SKM-1 (cell line): Measurements from ENCODE around the gene ARID4B.
"Not testable (repeated sequence)": the region's sequence is repeated elsewhere in the genome, so short reads cannot be mapped to it uniquely, and the experiment has no call there.

ENCODE experiments used
- DNase-seq: peaks from one replicate; lab custom pipeline; 2025; ENCODE audit not compliant: unreplicated experiment; lab: John Stamatoyannopoulos, UW

ARID4B gene

GRCh38 chr1:235328271-235329138 is 526 bp upstream of the ARID4B start, which contains the start of gene GGPS1:
Gene GGPS1 (plus strand): TSS chr1:235328570. CDS start chr1:235335265, 6,695 bp downstream.
- DNase-seq, result peak; percentile 100

DNA sequence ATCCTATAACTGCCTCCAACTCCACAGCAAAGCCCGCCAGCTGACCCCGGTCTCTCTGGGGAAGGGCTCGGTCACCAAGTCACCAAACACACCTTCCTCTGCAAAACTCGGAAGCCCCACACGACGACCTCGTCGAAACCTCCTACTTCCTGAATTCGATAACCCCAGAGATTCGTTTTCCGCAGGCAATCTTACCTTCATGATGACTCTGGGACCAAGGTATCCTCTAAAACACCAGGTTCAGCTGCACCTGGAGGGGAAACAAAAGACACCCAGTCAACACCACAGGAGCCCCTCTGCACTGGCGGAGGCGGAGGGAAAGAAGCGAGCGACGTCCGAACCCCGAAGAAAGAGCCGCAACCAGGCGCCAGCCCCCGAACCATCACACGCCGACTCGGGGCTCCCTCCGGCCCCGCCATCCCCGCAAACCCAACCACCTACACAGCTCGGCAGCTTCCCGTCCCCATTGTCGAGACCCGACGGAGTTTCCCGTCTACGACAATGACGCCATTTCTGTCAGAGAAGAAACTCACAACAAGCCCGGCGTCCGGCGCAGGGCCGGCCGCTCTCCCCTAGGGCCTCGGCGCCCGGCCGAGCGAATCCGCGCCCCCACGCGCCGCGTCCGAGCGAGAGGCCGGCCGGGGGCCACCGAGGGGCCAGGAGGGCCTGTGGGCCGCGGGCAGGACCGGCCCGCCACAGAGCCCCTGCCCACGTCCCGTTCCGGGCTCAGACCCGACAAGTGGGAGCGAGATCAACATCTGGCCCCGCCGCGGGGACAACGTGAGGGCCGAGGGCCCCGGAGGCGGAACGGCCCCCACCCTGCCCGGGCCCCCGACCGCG is 1.0 kb downstream of the ARID4B start:
- DNase-seq, result no peak

GRCh38 chr1:235325854-235326253 is 2.1 kb downstream of the ARID4B start:
- no peak for DNase-seq

DNA sequence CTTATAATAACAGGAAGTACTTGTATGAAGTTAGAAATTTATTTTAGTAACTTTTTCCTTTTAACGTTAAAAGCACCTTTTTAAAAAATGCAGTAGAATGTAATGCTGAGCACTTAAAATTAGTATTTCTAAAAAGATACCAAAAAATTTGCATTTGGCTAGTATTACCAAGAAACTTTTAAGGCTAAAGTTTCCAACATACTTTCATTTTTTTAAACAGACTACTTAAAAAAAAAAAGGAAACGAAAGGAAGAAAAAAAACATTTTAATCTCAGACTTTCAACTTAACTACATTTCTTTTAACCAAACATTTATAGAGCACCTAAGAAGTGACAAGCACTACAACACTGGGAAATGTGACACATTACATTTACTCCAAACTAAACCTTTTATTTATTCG is 2.8 kb downstream of the ARID4B start:
- no peak for DNase-seq

GRCh38 chr1:235324296-235324695 is 3.7 kb downstream of the ARID4B start:
- DNase-seq, result no peak

DNA sequence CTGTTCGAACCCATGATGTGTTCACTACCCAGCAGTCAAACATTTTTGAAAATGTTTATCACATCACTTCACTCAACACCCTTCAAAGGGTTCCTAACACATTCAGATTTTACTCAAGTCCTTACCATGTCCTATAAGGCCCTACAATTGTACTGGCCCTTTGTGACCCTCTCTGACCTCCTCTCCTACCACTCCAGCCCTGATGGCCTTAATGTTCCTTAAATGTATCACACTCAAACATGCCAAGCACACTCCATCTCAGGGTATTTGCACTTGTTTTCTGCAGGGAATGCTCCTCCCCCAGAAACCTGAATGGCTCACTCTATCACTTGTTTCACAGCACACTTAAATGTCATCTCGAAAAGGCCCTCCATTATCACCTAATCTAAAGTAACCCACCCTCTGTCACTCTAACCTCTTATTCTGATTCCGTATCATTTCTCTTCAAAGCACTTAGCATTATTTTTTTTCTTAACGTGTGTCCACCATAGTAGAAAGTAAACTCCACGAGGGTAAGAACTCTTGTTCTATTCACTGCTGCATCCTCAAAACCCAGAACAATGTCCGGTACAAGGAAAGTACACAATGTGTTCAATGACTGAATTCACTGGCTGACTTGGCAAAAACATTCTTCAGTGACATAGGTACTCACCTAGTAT is 7.3 kb downstream of the ARID4B start:
- DNase-seq, result no peak

GRCh38 chr1:235319255-235319654 is 8.7 kb downstream of the ARID4B start:
- DNase-seq, result no peak

GRCh38 chr1:235317168-235317567 is 10.8 kb downstream of the ARID4B start:
- no peak for DNase-seq

- no peak for DNase-seq
These were observed 12.2 kb downstream of the ARID4B start for GRCh38 chr1:235315735-235316134.

DNA sequence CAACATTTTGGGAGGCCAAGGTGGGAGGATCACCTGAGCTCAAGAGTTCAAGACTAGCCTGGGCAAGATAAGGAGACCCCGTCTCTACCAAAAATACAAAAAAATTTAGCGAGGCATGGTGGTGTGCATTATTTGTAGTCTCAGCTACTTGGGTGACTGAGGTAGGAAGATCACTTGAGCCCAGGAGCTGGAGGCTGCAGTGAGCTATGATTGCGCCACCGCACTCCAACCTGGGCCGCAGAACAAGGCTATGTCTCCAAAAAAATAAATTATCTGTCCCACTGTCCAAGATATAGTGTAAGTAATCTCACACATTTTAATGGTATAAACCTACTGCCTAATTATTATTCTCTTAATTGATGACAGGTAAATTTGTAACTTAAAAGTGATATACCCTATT is 12.8 kb downstream of the ARID4B start:
- no peak for DNase-seq

DNA sequence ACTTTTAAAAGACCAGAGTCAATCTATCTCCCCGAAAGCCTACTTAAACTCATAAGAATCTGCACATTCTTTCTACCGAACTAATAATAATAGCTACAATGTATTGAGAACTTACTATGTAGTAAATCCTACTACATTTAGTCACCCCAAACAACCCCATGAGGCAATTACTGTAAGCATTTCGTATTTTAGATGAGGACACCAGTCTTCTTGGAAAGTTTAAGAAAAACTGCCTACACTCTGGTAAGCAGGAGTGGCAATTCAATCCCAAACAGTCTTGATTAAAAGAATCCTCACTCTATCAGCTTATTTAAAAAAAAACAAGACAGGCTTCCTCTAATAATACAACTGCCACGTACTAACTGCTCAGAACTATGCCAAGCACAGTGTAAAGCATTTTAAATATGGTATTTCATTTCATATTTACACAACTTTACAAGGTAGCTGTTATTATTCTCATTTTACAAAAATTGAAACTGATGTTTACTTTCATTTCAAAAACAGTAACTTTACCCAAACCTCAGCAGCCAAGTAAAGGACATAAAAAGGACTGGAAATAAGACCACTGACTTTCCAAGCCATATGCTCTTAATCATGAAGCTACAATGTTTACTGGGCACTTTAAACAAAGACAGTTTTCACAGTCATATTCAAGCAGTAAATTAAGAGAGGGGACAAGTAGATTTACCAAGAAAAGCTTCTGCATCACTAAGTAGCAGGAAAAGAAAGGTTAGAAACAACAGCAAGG is 13.9 kb downstream of the ARID4B start:
- no peak for DNase-seq

GRCh38 chr1:235313262-235313661 is 14.7 kb downstream of the ARID4B start:
- no peak for DNase-seq

- not testable (repeated sequence) for DNase-seq
These were observed 18.8 kb downstream of the ARID4B start for GRCh38 chr1:235309206-235309605.

- no peak for DNase-seq
These were observed 20.5 kb downstream of the ARID4B start for GRCh38 chr1:235307158-235308124.

- DNase-seq, result no peak
These were observed 23.2 kb downstream of the ARID4B start for GRCh38 chr1:235304549-235305451.

- DNase-seq, result no peak
These were observed 25.8 kb downstream of the ARID4B start for GRCh38 chr1:235302143-235302542.

DNA sequence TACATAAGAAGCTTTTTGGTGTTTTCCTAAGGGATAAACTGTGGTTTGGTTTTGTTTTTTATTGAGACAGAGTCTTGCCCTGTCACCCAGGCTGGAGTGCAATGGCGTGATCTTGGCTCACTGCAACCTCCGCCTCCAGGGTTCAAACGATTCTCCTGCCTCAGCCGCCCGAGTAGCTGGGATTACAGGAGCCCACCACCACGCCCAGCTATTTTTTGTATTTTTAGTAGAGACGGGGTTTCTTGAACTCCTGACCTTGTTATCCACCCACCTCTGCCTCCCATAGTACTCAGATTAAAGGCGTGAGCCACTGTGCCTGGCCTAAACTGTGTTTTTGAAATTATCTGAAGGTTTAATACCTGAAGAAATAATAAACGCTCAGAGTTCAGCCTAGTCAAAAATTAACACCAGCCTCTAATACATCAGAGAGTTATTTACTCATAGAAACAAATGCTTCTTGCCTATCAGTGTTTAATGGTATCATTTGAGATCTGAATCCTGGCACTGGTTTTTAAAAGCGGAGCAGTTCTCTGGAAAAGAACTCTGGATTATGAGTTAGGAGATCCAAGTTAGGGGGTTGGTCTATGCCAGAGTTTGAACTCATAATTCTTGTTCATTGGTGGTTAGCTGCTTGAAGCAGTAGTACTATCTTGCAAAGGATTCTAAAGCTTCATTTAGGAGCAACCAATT is 28.7 kb downstream of the ARID4B start:
- no peak for DNase-seq

DNA sequence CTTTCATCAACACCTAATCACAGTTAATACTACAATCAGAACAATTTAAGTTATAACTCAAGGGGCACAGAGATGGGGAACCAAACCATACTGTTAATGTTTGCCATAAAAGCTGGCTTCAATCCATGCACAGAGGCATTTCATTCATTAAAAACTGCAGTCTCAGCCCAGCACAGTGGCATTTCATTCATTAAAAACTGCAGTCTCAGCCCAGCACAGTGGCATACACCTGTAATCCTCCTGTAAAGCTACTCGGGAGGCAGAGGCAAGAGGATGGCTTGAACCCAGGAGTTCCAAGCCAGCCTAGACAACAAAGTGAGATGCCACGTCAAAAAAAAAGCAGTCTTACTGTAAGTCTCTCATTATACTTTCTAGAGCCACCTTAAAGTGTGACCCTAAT is 29.2 kb downstream of the ARID4B start:
- DNase-seq, result no peak
